Stimulated activated CD8-positive, alpha-beta memory T cell treated with anti-CD3 and anti-CD28 coated beads, Interleukin-12 subunit alpha, Interleukin-12 subunit beta, amount 100 ng/mL, for 24 hours (primary cell): Measurements from ENCODE around the gene HES5.
"Not testable (repeated sequence)": the region's sequence is repeated elsewhere in the genome, so short reads cannot be mapped to it uniquely, and the experiment has no call there.

Source experiments
- DNase-seq: peaks from one replicate; pipeline ENCODE4 v3.0.0-alpha.2; 2020; ENCODE audit errors: extremely low read depth

The HES5 gene

GRCh38 chr1:2560299-2561073 lies 30.4 kb upstream of the HES5 start:
- DNase-seq, result no peak

GRCh38 chr1:2559509-2560298 lies 29.6 kb upstream of the HES5 start:
- DNase-seq, result no peak

DNA sequence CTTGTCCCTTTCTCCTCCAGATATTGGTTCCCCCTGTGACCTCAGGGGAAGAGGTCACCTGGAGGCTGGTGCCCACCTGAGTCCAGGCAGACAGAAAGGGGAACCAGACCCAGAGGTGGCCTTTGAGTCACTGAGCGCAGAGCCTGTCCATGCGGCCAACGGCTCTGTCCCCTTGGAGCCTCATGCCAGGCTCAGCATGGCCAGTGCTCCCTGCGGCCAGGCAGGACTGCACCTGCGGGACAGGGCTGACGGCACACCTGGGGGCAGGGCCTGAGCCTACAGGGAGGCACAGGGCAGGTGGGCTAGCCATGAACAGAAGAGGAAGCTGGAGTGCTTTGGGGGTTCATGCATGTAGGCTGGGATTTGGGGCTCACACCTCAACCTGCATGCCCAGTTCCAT lies 28.8 kb upstream of the HES5 start:
- DNase-seq, result no peak

GRCh38 chr1:2558420-2558819 lies 28.4 kb upstream of the HES5 start:
- no peak for DNase-seq

DNA sequence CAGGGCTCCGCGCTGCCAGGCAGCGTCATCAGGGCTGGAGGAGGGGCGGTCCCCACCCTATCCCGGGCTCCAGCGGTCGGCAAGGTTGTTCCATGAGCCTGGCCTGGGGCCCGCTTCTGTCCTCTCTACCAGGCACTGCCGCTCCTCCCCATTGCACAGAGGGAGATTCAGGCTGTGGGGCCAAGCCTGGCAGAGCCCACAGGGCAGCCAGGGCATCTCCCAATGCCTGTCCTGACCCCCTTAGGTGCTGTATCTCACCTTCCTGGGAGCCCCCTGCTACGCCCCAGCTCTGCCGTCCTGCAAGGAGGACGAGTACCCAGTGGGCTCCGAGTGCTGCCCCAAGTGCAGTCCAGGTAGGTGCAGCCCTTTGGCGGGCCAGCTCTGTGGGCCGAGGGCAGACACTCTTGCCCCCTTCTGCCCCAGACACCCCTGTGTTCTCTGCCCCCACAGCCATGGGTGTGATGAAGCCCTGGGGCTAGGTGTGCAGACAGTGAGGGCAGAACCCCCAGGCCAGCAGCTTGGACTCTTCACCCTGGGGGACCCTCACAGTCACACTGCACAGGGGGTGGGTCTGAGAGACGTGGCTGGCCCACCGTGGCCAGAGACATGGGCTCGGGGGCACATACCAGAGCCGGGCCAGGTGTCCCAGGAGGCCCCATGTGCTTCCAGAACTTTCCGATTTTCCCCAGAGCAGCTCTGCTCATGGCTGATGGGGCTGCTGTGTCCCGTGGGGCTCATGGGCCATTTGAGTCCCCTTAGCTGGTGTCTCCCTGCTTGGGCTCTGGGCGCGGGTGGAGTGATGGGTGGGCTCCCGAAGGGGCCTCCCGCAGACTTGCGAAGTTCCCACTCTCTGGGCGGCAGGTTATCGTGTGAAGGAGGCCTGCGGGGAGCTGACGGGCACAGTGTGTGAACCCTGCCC lies 27.7 kb upstream of the HES5 start:
- no peak for DNase-seq

DNA sequence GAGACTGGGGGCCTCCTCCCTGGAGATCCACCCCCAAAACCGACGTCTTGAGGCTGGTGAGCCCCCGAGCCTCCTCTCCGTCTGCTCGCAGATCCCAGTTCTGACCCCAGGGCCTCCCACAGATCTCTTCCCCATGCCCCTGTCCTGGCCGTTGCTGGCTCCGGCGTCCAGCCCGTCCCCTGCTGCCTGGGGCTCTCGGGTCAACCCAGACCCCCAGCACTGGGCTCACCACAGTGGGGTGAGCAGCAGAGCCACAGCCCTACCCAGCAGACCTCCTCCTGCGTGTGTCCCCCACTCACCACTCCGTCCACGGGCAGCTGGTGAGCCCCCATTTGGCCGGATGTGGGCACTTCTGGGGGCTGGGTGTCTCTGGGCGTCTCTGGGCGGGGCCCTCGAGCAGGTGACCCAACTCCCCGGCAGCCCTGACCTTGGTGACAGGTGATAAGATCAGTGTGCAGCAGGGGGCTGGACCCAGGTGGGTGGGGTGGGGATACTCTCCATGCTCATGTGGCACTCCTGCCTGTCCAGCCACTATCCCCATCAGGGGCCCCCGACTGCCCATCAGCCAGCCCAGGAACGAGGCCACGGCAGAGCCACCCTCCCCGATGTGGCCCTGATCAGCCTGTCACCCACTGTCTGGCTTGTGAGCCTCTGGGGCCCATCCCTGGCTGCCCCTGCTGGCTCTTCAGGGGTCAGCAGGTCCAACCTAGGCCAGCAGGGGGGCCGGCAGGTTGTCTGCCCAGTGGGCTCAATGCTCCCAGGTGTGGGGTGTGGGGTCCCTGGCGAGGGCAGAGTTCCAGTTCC lies 26.8 kb upstream of the HES5 start:
- DNase-seq, result no peak

GRCh38 chr1:2556277-2556677 lies 26.2 kb upstream of the HES5 start, which contains the start of gene TNFRSF14:
Gene TNFRSF14 (plus strand): TSS chr1:2556371. CDS start chr1:2556665, 294 bp downstream.
- no peak for DNase-seq

DNA sequence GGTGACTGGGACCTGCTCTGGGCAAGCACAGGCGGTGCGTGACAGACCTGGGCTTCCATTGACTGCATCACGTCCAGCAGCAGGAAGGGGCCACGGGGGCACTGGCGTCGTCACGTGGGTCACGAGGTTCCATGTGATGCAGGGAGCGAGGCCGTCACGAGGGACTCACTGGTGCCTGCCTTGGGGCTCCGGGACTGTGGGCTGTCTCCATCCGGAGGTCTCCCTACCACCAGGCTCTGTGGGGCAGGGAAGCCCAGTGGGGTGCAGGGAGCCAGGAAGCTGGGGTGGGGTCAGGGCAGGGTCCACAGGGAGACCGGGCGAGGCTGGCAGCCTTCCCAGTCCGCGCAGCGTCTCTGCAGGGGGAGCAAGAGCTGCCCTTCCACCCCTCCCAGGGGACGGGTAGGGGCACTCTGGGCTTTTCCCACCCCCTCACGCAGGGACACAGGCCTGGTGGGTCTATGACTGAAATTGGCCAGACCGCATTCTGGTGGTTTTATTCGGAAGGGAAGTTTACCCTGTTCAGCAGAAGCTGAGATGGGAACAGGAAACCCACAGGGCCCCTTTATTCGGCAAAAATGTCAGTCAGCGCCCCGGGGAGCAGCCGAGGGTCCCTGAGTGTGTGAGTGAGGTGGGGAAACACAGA lies 25.7 kb upstream of the HES5 start:
- DNase-seq, result no peak

DNA sequence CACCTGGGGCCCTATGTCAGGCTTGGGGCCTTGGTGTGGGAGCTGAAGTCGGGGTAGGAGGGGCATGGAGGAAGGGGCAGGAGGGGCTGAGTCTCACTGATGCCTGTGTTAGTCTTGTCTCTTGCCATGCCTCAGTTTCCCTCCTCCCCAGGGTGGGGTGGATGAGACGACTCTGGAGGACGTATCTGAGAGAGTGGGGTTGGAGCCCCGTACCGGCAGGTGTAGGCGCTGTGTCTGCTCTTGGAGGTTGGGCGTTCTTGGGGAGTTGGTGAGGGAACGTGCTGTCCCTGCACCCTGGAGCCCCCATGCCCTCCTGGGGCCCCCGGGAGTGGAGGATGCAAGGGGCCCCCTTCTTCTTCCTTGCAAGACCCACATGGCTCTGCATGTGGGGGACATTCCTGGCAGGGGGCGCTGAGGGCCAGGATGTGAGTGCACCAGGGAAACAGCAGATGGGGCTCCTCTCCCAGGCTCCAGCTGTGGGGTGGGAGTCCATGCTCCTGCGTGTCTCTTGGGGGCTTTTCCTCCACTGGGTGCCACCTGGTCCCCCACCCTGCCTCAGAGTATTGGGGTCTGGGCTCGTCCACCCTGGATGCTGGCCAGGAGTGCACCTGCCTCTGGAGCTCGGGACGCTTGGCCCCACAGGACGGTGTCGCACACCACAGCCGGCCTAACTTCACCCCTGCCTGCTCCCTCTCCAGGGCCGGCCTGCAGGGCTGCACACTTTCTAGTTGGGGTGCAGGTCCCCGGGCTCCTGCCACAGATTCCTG lies 24.7 kb upstream of the HES5 start:
- DNase-seq, result no peak

- DNase-seq, result no peak
Measured at GRCh38 chr1:2553871-2554620, 24.0 kb upstream of the HES5 start.

DNA sequence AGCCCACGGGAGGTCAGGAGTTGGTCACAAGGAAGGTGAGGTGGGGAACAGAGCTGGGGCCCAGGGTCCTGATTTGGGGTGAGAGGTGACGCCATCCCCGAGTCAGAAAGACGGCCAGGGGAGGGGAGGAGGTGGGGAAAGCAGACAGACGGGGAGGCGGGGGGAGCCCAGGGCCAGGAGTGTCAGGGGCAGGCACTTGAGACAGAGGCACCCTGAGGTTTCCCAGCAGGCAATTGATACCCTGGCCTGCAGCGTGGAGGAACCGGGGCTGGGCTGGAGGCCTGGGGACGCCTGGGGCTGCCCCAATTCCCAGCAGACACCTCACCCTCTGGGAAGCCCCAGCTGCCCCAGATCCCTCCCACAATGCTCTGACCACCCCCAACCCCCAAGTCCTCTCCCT lies 23.0 kb upstream of the HES5 start:
- not testable (repeated sequence) for DNase-seq

DNA sequence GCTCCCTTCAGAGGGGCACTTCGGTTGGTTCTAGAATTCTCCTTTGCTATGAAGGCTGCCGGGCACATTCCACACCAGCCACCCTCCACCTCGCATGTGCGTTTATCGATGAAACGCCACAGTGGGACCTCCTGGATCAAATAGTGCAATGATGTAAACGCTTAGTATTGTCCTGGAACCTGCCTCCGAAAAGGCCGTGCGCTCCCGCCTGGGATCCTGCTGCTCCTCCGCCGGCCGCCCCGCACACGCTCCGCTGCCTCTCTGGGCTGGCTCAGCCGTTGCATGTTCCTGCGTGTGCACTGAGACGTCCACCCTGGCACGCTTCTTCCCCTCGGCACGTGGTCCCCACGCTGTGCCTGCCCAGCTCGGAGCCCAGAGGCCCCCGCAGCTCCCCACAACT lies 22.1 kb upstream of the HES5 start:
- DNase-seq, result no peak

DNA sequence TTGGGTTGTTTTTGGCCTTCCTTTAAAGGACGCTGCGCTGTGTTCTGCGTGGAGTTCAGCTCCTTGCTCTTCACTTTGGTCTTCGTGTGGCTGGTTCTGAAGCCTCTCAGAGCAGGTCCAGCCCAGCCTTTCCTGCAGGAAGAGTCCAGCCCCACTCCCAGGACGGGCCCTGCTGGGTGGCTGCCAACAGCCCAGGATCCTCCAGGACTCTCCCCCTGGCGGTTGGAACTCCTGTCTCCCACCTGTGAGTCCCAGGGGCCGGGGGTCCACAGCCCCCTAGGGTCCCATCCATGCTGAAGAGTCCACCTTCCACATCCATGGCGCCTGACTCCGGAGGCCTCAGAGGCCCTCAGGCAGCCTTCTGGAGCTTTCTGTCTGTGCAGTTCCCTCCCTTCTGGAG lies 21.5 kb upstream of the HES5 start:
- DNase-seq, result not testable (repeated sequence)

- not testable (repeated sequence) for DNase-seq
Measured at GRCh38 chr1:2550309-2550861, 20.3 kb upstream of the HES5 start.

DNA sequence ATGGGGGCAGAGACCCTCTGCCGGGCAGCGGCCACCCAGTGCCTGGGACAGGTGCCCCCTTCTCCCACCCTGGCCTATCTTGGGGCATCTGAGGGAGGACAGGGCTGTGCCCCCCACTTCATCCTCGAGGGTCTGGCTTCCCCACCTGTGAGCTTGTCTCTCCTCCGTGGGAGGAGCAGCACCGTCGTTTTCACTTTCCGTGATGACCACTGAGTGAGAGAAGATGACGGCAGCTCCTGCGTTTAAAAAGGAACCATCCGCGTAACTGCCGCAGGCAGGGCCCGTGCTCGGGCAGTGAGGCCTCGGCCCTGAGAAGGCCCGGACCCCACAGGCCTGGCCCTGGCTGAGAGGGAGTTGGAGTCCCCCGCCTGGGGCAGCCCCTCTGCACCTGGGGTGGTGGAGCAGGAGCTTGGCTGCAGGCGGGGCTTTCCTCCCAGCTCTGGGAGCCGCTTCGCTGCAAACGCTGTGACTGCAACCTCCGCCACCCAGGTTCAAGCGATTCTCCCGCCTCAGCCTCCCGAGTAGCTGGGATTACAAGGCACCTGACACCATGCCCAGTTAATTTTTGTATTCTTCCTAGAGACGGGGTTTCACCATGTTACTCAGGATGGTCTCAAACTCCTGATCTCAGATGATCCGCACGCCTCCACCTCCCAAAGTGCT lies 19.4 kb upstream of the HES5 start:
- not testable (repeated sequence) for DNase-seq

DNA sequence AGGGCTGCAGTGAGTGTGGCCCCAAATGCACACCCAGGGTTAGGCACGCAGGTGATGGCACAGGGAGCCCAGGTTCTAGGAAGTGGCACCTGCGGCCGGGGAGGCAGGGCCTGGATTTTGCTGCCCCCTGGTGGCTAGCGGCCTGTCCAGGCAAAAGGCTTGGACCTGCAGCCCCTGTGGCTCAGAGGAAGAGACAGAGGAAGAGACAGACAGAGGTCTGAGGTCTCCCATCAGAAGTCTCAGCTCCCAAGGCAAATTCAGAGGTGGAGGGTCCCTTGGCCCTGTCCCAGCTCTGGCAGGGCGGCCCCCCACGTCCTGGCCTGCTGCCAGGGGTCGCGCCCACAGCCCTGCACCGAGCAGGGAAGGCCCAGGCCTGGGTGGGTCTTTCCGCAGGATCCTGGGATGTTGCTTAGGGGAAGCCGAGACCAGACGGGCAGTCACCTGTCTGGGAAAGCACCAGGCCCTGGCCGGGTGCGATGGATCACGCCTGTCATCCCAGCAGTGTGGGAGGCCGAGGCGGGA lies 18.1 kb upstream of the HES5 start:
- no peak for DNase-seq

DNA sequence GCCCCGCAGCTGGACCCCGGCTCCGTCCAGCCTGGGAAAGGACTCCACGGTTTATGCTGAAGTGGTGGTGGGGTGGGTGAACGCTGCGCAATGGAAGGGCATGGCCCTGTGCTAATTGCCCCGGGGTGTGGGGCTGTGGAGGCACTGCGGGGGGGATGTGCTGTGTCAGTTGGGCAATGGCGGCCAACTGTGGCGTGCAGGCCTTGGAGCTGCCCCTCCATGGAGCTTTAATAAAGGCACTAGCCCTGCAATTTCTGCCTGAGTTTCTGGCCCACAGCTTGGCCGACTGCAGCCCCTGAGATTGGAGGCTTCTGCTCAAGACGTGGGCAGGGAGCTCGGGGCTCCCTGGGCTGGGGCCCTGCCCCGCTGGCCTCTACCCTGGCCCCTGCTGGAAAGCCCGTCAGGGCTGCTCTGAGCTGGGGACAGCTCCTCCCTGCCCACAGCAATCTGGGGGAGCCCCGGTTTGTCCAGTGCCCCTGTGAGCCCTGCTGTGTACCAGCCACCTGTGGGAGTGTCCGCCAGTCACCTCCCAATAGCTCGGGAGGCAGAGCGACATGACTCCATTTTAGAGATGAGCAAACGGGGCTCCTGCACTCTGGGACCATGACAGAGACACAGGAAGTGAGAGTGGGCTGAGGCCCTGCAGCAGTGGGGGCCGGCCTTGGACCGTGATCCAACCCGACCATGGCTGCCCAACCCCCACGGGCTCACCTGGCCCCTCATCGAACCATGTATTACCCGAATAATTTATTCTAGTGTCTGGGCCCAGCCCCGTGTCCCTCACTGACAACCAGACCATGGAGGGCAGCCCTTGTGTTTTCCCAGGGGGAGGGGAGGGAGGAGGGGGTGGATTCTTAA lies 17.4 kb upstream of the HES5 start:
- DNase-seq, result no peak
